AG08395 (cell line): ENCODE results near the gene SLC23A3.

Experiments used
- DNase-seq: peaks from one replicate; pipeline ENCODE4 v3.0.0; 2012; ENCODE audit warnings: mixed read lengths, low spot score

Gene SLC23A3

GRCh38 chr2:219169930-219170654 is at the start of gene SLC23A3:
Gene SLC23A3, minus strand, starts transcription at chr2:219170029. Its CDS starts 45 bp downstream, at chr2:219169984.
- DNase-seq, result no peak

- peak; percentile 96 for DNase-seq
Observed at GRCh38 chr2:219218732-219219701, 49.2 kb upstream of the SLC23A3 start, which contains the start of gene ABCB6. Gene ABCB6, minus strand, starts transcription at chr2:219218958. Its CDS starts 285 bp downstream, at chr2:219218673.

- peak; percentile 71 for DNase-seq
Observed at GRCh38 chr2:219218217-219218731, 48.4 kb upstream of the SLC23A3 start.

GRCh38 chr2:219216535-219216915 is 46.7 kb upstream of the SLC23A3 start:
- DNase-seq, result no peak

- DNase-seq, result no peak
Observed at GRCh38 chr2:219215871-219216534, 46.2 kb upstream of the SLC23A3 start.

- DNase-seq, result no peak
Observed at GRCh38 chr2:219214786-219215185, 45.0 kb upstream of the SLC23A3 start.

GRCh38 chr2:219214141-219214540 is 44.3 kb upstream of the SLC23A3 start:
- no peak for DNase-seq

GRCh38 chr2:219213486-219214071 is 43.8 kb upstream of the SLC23A3 start:
- DNase-seq, result no peak

- DNase-seq, result no peak
Observed at GRCh38 chr2:219213026-219213415, 43.2 kb upstream of the SLC23A3 start.

GRCh38 chr2:219210886-219211362 is 41.1 kb upstream of the SLC23A3 start:
- DNase-seq, result no peak

GRCh38 chr2:219210196-219210885 is 40.5 kb upstream of the SLC23A3 start:
- DNase-seq, result no peak

GRCh38 chr2:219209236-219210195 is 39.7 kb upstream of the SLC23A3 start:
- DNase-seq, result no peak

GRCh38 chr2:219207884-219208740 is 38.3 kb upstream of the SLC23A3 start:
- DNase-seq, result peak; percentile 37

- DNase-seq, result no peak
Observed at GRCh38 chr2:219207134-219207883, 37.5 kb upstream of the SLC23A3 start.

- DNase-seq, result peak; percentile 99
Observed at GRCh38 chr2:219206328-219207133, 36.7 kb upstream of the SLC23A3 start, which contains the start of gene ZFAND2B. Gene ZFAND2B, plus strand, starts transcription at chr2:219206782. Its CDS starts 206 bp downstream, at chr2:219206988.

GRCh38 chr2:219205981-219206327 is 36.1 kb upstream of the SLC23A3 start:
- DNase-seq, result no peak

GRCh38 chr2:219205165-219205538 is 35.3 kb upstream of the SLC23A3 start:
- DNase-seq, result no peak
